GM19467 (cell line): Measurements from ENCODE around the gene STAMBPL1.

Source experiments
- ATAC-seq: cut with Tn5 transposase; IDR thresholded peaks from one replicate; pipeline ENCODE4 v1.9.1; 2021; ENCODE audit warnings: mild to moderate bottlenecking, moderate library complexity; ENCODE audit not compliant: unreplicated experiment

STAMBPL1 gene

DNA sequence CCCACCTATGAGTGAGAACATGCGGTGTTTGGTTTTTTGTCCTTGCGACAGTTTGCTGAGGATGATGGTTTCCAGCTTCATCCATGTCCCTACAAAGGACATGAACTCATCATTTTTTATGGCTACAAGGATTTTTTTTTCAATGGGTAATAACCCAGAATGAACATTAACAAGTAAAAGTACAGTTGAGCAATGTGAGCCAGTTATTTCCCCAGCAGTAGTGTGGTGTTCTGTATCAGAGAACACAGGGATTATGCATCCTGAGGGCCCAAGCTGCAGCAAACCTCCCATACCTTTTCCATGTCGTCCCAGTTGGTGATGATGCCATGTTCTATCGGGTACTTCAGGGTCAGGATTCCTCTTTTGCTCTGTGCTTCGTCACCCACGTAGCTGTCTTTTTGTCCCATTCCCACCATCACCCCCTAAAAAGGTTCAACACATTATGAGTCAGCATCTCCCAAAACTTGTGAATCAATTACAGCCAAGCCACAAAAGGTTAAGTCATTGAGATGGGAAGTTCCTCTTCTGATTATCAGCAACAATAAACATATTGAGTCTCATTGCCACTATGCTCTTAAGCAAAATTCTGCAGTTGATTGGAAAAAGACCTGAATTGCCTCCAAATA, 67.0 kb downstream of the STAMBPL1 start:
- ATAC-seq, result no peak

DNA sequence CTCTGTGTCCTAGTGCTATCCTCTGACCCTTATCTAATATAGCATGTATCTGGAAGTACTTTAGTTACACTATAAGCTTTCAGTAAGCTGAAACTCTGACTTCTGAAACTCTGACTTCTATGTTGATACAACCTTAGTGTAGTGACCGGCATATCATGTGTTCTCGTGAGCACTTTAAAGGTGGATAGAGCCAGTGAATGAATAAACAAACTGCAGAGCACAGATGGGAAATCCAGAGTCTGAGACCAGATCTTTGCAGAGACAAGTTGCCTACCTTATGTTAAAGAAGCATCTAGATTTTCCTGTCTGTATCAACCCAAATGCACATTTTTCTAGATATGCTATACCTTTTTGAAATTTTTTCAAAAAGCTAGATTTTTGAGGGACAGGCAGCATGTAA, 69.0 kb downstream of the STAMBPL1 start:
- no peak for ATAC-seq

- no peak for ATAC-seq
These were observed 70.1 kb downstream of the STAMBPL1 start for GRCh38 chr10:88949912-88950837.

- ATAC-seq, result no peak
These were observed 72.6 kb downstream of the STAMBPL1 start, which contains the start of gene ACTA2 for GRCh38 chr10:88952647-88953111. TSS of gene ACTA2 (minus strand) at chr10:88952773. CDS start at chr10:88948930, 3,843 bp downstream.

DNA sequence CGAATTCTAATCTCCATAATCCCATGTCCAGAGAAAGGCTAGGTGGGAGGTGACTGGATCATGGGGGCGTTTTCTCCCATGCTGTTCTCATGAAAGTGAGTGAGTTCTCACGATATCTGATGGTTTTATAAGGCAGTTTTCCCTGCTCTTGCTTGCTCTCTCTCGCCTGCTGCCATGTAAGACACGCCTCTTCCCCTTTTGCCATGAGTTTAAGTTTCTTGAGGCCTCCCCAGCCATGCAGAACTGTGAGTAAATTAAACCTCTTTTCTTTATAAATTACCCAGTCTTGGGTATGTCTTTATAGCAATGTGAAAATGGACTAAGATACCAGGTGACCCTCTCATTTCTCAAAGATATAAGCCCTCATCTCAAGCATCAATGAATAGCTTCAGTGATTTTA, 73.6 kb downstream of the STAMBPL1 start:
- no peak for ATAC-seq

DNA sequence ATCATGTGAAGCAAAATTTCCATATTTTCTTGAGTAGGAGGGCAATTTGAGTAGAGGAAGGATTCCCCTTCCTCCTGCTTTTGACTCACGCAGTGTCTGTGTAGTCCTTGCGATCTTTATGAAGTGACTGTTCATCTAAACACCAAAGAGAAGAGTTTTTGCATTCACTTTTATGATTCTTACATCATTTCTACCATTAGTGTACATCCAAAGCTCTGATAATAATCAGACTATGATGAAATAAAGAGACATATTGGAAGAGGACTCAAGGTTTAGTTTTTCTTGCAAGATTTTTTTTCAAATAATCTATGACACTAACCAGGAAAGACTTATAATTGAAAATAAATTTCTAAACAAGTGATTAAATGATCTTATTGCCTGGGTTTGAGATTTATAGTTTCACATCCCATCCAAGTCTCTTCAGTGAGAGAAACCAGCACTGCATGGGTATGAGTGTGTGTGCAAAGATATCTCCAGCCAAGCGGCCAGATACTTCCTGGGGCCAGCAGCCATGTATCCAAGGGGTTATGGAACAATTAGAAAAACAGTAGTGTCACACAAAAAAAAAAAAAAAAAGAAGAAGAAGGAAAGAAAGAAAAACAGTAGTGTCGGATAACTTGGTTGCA, 74.5 kb downstream of the STAMBPL1 start:
- no peak for ATAC-seq

- no peak for ATAC-seq
These were observed 77.3 kb downstream of the STAMBPL1 start for GRCh38 chr10:88957381-88957780.

GRCh38 chr10:88958721-88959120, 78.7 kb downstream of the STAMBPL1 start:
- ATAC-seq, result no peak

DNA sequence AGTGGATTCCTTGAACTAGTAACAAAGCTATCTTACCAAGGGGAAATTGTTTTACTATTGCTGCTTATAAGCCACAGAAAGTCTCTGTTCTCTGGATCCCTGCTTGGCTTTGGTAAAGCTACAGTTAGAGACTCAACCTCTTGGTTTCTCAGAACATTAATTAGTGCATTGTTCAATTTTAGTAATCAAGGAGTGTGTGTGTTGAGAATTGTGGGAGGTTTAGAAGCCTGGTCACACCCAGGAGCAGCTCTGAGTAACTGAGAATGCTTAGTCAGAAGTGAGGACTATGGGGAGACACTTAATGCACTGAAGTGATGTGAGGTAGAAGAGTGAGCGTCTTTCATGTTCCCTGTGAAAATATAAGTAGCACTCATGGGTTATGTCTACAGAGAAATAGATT, 80.8 kb downstream of the STAMBPL1 start:
- ATAC-seq, result no peak

GRCh38 chr10:88961266-88961665, 81.2 kb downstream of the STAMBPL1 start:
- no peak for ATAC-seq

- no peak for ATAC-seq
These were observed 82.3 kb downstream of the STAMBPL1 start for GRCh38 chr10:88962336-88962735.

DNA sequence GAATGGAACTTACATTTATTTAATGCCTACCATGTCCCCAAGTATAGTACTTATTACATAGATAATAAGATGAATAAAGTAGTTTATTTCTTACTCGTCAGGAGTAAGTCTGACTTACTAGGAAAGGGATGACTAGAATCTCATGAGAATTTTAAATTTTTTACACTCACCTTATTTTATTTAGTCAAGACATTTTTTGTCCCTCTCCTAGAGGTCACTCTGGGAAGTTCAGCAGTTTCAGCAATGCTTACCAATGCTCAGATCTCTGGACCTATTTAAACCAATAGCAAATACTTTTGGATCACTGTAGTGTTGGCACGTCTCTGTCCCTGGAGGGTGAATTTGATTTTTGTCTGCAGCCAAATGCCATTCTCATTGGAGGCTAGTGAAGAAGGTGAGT, 83.3 kb downstream of the STAMBPL1 start:
- ATAC-seq, result no peak

DNA sequence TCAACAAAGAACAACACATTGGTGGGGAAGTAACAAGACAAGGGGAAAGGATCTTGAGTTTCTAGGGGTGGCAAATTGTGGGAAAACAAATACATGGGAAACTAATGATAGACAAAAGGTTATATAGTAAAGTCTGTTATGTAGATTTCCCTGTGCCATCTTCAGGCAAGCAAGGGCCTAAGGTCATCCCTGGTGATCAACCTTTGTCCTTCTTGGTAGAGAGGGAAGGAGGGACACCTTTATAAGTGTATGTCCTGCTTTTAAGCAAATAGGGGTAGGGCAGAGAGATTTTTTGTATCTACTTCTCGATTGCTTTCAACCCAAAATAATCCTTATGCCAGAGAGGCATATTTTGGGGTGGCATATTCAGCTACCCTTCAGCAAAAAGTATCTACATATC, 84.3 kb downstream of the STAMBPL1 start:
- ATAC-seq, result no peak

GRCh38 chr10:88964869-88965415, 84.9 kb downstream of the STAMBPL1 start:
- no peak for ATAC-seq

- ATAC-seq, result no peak
These were observed 86.8 kb downstream of the STAMBPL1 start for GRCh38 chr10:88966797-88967196.

- ATAC-seq, result no peak
These were observed 88.3 kb downstream of the STAMBPL1 start for GRCh38 chr10:88968391-88968790.

- no peak for ATAC-seq
These were observed 91.4 kb downstream of the STAMBPL1 start for GRCh38 chr10:88971221-88972061.
